ENCODE measurements around the gene MAPT.
"Not testable (repeated sequence)": the region's sequence is repeated elsewhere in the genome, so short reads cannot be mapped to it uniquely, and the experiment has no call there.

The MAPT gene

DNA sequence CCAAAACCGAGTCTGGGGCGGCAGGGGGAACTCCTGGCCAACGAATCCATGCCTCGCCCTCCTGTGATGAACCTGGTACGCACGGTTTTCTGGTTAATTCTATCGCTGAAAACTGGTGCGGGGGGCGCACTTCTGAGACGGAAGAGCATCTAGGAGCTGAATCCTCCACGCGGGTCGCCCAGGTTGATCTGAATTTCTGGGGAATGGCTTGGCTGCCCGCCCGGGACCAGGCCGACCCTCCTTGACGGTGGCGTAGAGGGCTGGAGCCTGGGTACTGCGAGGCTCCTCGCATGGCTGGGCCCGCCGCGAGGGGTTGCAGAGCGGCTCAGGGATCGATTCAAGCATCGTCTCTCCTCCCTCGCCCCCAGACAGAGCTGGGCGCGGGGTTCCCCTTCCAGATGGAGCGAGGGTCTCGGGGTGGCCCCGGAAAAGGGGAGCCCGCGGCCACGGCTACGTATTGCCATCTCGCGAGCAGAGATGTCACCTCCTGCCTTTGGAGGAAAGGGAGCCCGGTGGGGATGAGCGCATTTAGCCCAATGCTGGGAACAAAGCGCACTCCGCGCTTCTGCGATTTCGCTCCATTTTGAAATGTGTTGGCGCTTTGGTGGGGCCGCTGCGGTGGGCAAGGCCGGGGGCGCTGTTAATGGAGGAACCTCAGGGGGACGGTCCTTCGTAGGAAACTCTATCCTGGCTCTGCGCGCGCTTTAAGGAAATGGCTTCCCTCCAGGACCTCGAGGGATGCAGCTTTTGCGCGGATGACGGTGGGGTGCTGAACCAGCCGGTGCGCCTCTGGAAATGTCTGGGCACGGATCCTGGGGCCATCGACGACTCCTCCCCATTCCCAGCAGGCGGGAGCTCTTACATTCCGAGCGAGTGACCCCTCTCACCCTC, 2.7 kb downstream of the MAPT start:
- no peak for DNase-seq (ENCODE audit: low read depth in 1 of 2, low spot score in 1 of 2)

- DNase-seq (ENCODE audit: low read depth in 1 of 2, low spot score in 1 of 2), result no peak
These were observed 5.8 kb downstream of the MAPT start for GRCh38 chr17:45900136-45900535.

- DNase-seq (ENCODE audit: low read depth in 1 of 2, low spot score in 1 of 2), result no peak
These were observed 6.5 kb downstream of the MAPT start for GRCh38 chr17:45900723-45901415.

- DNase-seq (ENCODE audit: low read depth in 1 of 2, low spot score in 1 of 2), result no peak
These were observed 8.6 kb downstream of the MAPT start for GRCh38 chr17:45902892-45903346.

- no peak for DNase-seq (ENCODE audit: low read depth in 1 of 2, low spot score in 1 of 2)
These were observed 10.5 kb downstream of the MAPT start for GRCh38 chr17:45904866-45905265.

- DNase-seq (ENCODE audit: low read depth in 1 of 2, low spot score in 1 of 2), result no peak
These were observed 11.5 kb downstream of the MAPT start for GRCh38 chr17:45905814-45906213.

GRCh38 chr17:45906237-45906636, 11.9 kb downstream of the MAPT start:
- no peak for DNase-seq (ENCODE audit: low read depth in 1 of 2, low spot score in 1 of 2)

- DNase-seq (ENCODE audit: low read depth in 1 of 2, low spot score in 1 of 2), result no peak
These were observed 12.7 kb downstream of the MAPT start for GRCh38 chr17:45906927-45907622.

DNA sequence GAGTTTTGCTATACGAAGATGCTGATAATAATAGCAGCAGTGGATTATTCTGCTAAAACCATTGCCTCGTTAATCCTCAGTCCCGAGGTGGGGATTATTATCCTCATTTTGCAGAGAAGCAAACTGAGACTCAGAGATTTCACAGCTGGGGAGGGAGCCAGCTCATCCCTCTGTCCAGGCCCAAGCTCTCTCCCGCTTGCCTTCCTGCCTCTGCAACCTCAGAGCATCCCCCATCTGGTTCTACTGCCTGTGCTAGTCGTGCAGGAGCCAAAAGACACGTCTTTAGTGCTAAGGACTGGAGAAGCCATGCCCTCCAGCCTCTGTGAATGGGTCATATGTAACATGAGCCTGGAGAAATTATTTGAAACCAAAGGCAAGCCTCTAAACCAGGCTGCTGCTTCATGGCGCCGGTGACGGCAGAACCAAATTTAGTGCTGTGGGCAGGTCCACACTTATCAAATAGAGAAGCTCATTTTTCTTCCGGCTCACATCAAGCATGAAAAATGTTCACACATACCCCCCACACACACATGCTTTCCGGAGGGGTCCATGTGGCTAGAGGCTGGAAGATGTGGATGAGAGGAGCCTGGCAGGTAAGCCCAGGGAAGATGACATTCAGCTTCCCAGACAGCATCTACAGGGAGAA, 13.5 kb downstream of the MAPT start:
- no peak for DNase-seq (ENCODE audit: low read depth in 1 of 2, low spot score in 1 of 2)

DNA sequence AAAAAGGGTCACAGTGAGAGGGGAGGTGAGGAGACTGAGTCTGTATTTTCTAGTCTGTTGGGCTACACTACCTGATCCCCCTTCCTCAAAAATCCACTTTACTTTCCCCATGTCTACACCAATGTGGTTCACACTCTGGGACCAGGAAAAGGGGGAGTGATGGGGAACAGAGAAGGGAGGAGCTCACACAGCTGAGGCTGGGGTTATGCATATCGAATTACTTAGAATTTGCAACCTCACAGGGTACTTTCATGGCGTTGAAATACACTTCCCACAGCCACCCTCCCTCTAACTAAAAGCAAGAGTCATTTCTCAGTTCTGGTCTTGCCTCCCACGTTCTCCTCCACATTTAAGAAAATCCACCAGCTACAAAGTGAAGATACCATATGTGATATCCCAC, 14.1 kb downstream of the MAPT start:
- DNase-seq (ENCODE audit: low read depth in 1 of 2, low spot score in 1 of 2), result no peak

- no peak for DNase-seq (ENCODE audit: low read depth in 1 of 2, low spot score in 1 of 2)
These were observed 14.6 kb downstream of the MAPT start for GRCh38 chr17:45908935-45909334.

- no peak for DNase-seq (ENCODE audit: low read depth in 1 of 2, low spot score in 1 of 2)
These were observed 16.3 kb downstream of the MAPT start for GRCh38 chr17:45910667-45911066.

DNA sequence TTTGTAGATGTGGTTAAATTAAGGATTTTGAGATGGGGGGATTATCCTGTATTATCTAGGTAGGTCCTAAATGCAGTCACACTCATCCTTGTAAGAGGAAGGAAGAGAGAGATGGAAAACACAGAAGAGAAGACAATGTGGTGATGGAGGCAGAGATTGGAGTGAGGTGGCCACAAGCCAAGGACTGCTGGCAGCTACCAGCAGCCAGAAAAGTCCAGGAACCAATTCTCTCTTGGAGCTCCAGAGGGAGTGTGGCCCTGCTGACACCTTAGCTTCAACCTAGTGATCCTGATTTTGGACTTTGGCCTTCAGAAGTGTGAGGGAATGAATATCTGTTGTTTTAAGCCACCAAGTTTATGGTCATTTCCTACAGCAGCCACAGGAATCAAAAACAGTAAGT, 18.0 kb downstream of the MAPT start:
- DNase-seq (ENCODE audit: low read depth in 1 of 2, low spot score in 1 of 2), result no peak

DNA sequence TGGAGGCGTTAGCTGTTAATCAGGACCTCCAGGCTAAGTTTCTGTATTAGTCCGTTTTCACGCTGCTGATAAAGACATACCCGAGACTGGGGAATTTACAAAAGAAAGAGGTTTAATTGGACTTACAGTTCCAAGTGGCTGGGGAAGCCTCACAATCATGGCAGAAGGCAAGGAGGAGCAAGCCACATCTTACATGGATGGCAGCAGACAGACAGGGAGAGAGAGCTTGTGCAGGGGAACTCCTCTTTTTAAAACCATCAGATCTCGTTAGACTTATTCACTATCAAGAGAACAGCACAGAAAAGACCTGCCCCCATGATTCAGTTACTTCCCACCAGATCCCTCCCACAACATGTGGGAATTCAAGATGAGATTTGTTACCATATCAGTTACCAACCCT, 18.7 kb downstream of the MAPT start:
- DNase-seq (ENCODE audit: low read depth in 1 of 2, low spot score in 1 of 2), result not testable (repeated sequence)

DNA sequence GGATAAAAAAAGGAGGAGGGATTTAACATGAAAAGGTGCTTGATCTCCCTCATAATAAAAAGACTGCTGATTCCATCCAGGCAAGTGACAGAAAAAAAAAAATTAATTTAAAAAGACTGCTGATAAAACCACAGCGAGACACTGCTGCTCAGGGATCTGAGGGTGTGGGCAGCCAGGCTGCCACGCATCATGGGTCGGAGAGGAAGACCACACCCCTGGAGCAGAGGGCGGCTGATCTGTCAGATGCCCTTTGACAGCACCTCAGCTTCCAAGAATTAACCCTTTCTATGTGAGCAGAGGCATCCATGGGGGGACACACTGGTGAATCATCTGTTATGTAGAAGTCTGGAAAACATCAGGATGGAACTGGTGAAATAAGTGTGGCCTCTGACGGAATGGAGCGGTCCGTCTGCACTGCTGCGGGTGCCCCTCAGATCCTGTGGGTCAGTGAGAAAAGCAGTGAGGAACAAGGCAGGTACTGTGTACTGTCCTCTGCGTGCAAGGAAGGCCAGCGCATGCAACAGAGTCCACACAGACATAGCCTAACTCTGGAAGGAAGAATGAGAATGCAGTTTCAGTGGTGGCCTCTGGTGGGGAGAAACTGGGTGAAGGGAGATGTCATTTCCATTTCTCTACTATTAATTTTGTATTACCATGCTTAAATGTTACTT, 19.8 kb downstream of the MAPT start:
- DNase-seq (ENCODE audit: low read depth in 1 of 2, low spot score in 1 of 2), result no peak

GRCh38 chr17:45915263-45915662, 20.9 kb downstream of the MAPT start:
- DNase-seq (ENCODE audit: low read depth in 1 of 2, low spot score in 1 of 2), result no peak

GRCh38 chr17:45917081-45917480, 22.7 kb downstream of the MAPT start:
- DNase-seq (ENCODE audit: low read depth in 1 of 2, low spot score in 1 of 2), result no peak

- DNase-seq (ENCODE audit: low read depth in 1 of 2, low spot score in 1 of 2), result no peak
These were observed 23.9 kb downstream of the MAPT start for GRCh38 chr17:45918241-45918745.

DNA sequence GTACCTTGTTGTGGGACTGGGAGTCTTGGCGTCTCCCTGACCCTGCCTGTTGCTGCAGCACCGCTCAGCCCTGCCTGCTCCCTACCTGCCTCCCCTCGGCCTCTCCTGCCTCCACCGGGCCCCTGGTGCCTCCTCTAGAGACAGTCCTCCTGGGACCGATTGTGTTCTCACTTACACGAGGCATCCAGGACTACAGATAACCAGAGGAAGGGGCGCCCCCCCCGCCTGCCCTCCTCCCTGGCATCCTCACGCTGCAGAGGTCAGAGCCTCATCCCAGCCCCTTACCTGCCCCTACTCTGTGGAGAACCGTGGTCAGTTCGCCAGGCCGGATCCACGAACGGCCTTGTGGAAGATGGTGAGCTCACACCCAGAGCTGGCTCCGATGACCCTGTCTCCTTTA, 24.8 kb downstream of the MAPT start:
- no peak for DNase-seq (ENCODE audit: low read depth in 1 of 2, low spot score in 1 of 2)

- no peak for DNase-seq (ENCODE audit: low read depth in 1 of 2, low spot score in 1 of 2)
These were observed 25.7 kb downstream of the MAPT start for GRCh38 chr17:45920083-45920482.
